SK-N-SH (cell line): ENCODE data around the gene MFAP4.

Experiments used
- CTCF ChIP-seq: fragments of 200-600 bp; sonication (generic); IDR thresholded peaks from 2 replicates; pipeline ENCODE4 v1.6.1; 2017; ENCODE audit warnings: antibody characterized with exemption, mild to moderate bottlenecking, moderate library complexity
- JUND ChIP-seq: IDR thresholded peaks from 2 replicates; pipeline ENCODE4 v1.4.0; 2012
- RAD21 ChIP-seq: IDR thresholded peaks from 2 replicates; pipeline ENCODE4 v1.6.1; 2012; ENCODE audit warnings: mild to moderate bottlenecking, low read length
- TF ChIP-seq, protein P1 (sequence below): IDR thresholded peaks from 2 replicates; pipeline ENCODE4 v1.4.0; 2012; ENCODE audit warnings: low read depth

GRCh38 chr17:19354748-19355147 is 32.2 kb downstream of the MFAP4 start:
- no peak for TF ChIP-seq JUND
- TF ChIP-seq RAD21, result no peak
- no peak for TF ChIP-seq CTCF
- TF ChIP-seq, protein P1, sequence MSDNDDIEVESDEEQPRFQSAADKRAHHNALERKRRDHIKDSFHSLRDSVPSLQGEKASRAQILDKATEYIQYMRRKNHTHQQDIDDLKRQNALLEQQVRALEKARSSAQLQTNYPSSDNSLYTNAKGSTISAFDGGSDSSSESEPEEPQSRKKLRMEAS, result no peak
